GM18517 (cell line): ENCODE data around the gene MMS22L.

Source experiments
- ATAC-seq: cut with Tn5 transposase; IDR thresholded peaks from one replicate; pipeline ENCODE4 v1.9.1; 2021; ENCODE audit warnings: mild to moderate bottlenecking, moderate library complexity; ENCODE audit not compliant: unreplicated experiment

MMS22L gene

GRCh38 chr6:97095311-97095850 lies 187.6 kb downstream of the MMS22L start:
- ATAC-seq = no peak

- no peak for ATAC-seq
Measured at GRCh38 chr6:97094376-97094775, 188.6 kb downstream of the MMS22L start.

- ATAC-seq = no peak
Measured at GRCh38 chr6:97092673-97093305, 190.2 kb downstream of the MMS22L start.
